B cell (primary cell): ENCODE results near the gene GRIK2. TPM values are rescaled to one million over a fixed set of nuclear protein-coding genes. Genes with fewer than 3 reads are reported as not detected.
"Not testable (repeated sequence)": the region's sequence is repeated elsewhere in the genome, so short reads cannot be mapped to it uniquely, and the experiment has no call there.

Experiments
- ATAC-seq: fragments of 200-7000 bp; cut with Tn5 transposase; one replicate; pipeline ENCODE4 v1.10.0; 2021; ENCODE audit warnings: low read depth, mild to moderate bottlenecking, moderate number of reproducible peaks, moderate library complexity
- CTCF ChIA-PET: fragments of 350-600 bp; sonication (Branson Sonifier 250); formaldehyde crosslinking; loops from one replicate; lab custom pipeline; 2021; ENCODE audit warnings: antibody characterized with exemption, inconsistent platforms; lab: Charles Lee
- POLR2A ChIA-PET: fragments of 350-600 bp; sonication (Branson Sonifier 250); formaldehyde crosslinking; loops from one replicate; lab custom pipeline; 2021; ENCODE audit warnings: antibody characterized with exemption; lab: Charles Lee
- DNase-seq: peaks from one replicate; pipeline ENCODE4 v3.0.0; 2013
- H2AFZ ChIP-seq: 2 replicates; pipeline ENCODE4 v1.6.1; 2012; ENCODE audit warnings: mild to moderate bottlenecking, low read depth, low read length; ENCODE audit not compliant: insufficient read depth, poor library complexity, severe bottlenecking
- H3K27ac ChIP-seq, 2 donors: 1 replicate in 1 of 2; 2 replicates in 1 of 2; pipeline ENCODE4 v1.5.1; 2012 to 2013; ENCODE audit warnings: low read length in 2 of 2, mild to moderate bottlenecking in 2 of 2, moderate library complexity in 1 of 2
- H3K27me3 ChIP-seq, 4 experiments: fragments of 200-600 bp in 1 of 4; sonication (generic) in 1 of 4; replicated peaks in 1 of 4; 1 replicate in 2 of 4; 2 replicates in 2 of 4; pipeline versions ENCODE4 v1.6.1 to v1.7.0; 2013 to 2016; ENCODE audit warnings: low read length in 3 of 4, mild to moderate bottlenecking in 2 of 4, mixed read lengths in 1 of 4, moderate library complexity in 1 of 4; ENCODE audit not compliant: insufficient read depth in 4 of 4, control insufficient read depth in 3 of 4; ENCODE audit errors: control extremely low read depth in 1 of 4
- H3K36me3 ChIP-seq, 2 experiments: replicated peaks in 1 of 2; 1 replicate in 1 of 2; 2 replicates in 1 of 2; pipeline versions ENCODE4 v1.6.1 to v1.7.1; 2013; ENCODE audit warnings: low read length in 1 of 2; ENCODE audit not compliant: insufficient read depth in 2 of 2, control insufficient read depth in 1 of 2; ENCODE audit errors: control extremely low read depth in 1 of 2, extremely low read depth in 1 of 2
- H3K4me1 ChIP-seq, 2 donors: fragments of 200-600 bp in 1 of 2; sonication (generic) in 1 of 2; 1 replicate in 1 of 2; 2 replicates in 1 of 2; pipeline versions ENCODE4 v1.5.1 to v1.6.1; 2013 to 2017; ENCODE audit warnings: low read length in 2 of 2; ENCODE audit not compliant: control insufficient read depth in 2 of 2, insufficient read depth in 2 of 2
- H3K4me2 ChIP-seq: replicated peaks from 2 replicates; pipeline ENCODE3; 2012; ENCODE audit warnings: mild to moderate bottlenecking, low read depth, low read length; ENCODE audit not compliant: poor library complexity, severe bottlenecking
- H3K4me3 ChIP-seq, 5 experiments: fragments of 200-600 bp in 1 of 5; sonication (generic) in 1 of 5; 1 replicate in 3 of 5; 2 replicates in 2 of 5; pipeline versions ENCODE4 v1.5.1 to v1.7.0; 2011 to 2016; ENCODE audit warnings: low read length in 4 of 5, mild to moderate bottlenecking in 4 of 5, low read depth in 2 of 5, control low read depth in 1 of 5, moderate library complexity in 1 of 5; ENCODE audit not compliant: insufficient read depth in 1 of 5; ENCODE audit errors: control extremely low read depth in 1 of 5, extremely low read depth in 1 of 5
- H3K79me2 ChIP-seq: fragments of 200-600 bp; sonication (generic); one replicate; pipeline ENCODE4 v1.6.0; 2016; ENCODE audit warnings: low read length; ENCODE audit not compliant: control insufficient read depth, insufficient read depth
- H3K9ac ChIP-seq: fragments of 200-600 bp; sonication (generic); 2 replicates; pipeline ENCODE4 v1.6.1; 2017; ENCODE audit warnings: mild to moderate bottlenecking, low read length, moderate library complexity
- H3K9me3 ChIP-seq, 3 donors: one replicate each; pipeline versions ENCODE4 v1.6.1 to v1.7.1; 2013; ENCODE audit warnings: low read length in 2 of 3; ENCODE audit not compliant: control insufficient read depth in 2 of 3, insufficient read depth in 1 of 3; ENCODE audit errors: control extremely low read depth in 1 of 3
- H4K20me1 ChIP-seq: 2 replicates; pipeline ENCODE4 v1.6.0; 2012; ENCODE audit warnings: mild to moderate bottlenecking, low read length; ENCODE audit not compliant: insufficient read depth, control insufficient read depth, poor library complexity, severe bottlenecking
- H3K27ac Mint-ChIP-seq: one replicate; pipeline ENCODE4 v1.8.0; 2021; ENCODE audit warnings: mixed read lengths
- H3K27me3 Mint-ChIP-seq: one replicate; pipeline ENCODE4 v1.8.0; 2021; ENCODE audit warnings: mixed read lengths
- H3K4me1 Mint-ChIP-seq: one replicate; pipeline ENCODE4 v1.8.0; 2021; ENCODE audit warnings: mixed read lengths
- H3K4me3 Mint-ChIP-seq: one replicate; pipeline ENCODE4 v1.8.0; 2021; ENCODE audit warnings: mixed read lengths
- H3K9me3 Mint-ChIP-seq: one replicate; pipeline ENCODE4 v1.8.0; 2022; ENCODE audit warnings: mixed read lengths; ENCODE audit not compliant: insufficient read depth
- CTCF ChIP-seq: fragments of 200-600 bp; IDR thresholded peaks from one replicate; pipeline ENCODE4 v1.8.0; 2022; ENCODE audit warnings: antibody characterized with exemption, mild to moderate bottlenecking
- EZH2 ChIP-seq: IDR thresholded peaks from 2 replicates; pipeline ENCODE4 v1.6.1; 2012; ENCODE audit warnings: borderline replicate concordance, low read depth, mild to moderate bottlenecking, moderate library complexity, low read length; ENCODE audit not compliant: insufficient read depth, poor library complexity, severe bottlenecking
- WGBS: methylation state at CpG from one replicate; pipeline ENCODE4 v1.1.5; 2013; ENCODE audit warnings: missing lambda C conversion rate; ENCODE audit not compliant: insufficient coverage; 5-methylcytosine and 5-hydroxymethylcytosine counted together
- intact Hi-C: fragments of 100-400 bp; cut with micrococcal nuclease; formaldehyde crosslinking; loops from one replicate; pipeline ENCODE4 v1.10.0; 2022
- polyA plus RNA-seq: library from polyadenylated mRNA; depleted of rRNA; stranded (reverse); fragments of >200 nt; gene quantifications from 2 replicates; pipeline ENCODE4 v1.2.3, GENCODE V29; 2012
- total RNA-seq, 2 donors: library from RNA; stranded (reverse); fragments of 120-200 nt in 1 of 2; gene quantifications; 1 replicate in 1 of 2; 2 replicates in 1 of 2; pipeline versions ENCODE4 v1.2.3 to v1.2.4, GENCODE V29; 2013 to 2022

The GRIK2 gene
- total and polyA plus RNA-seq, 2 donors (not counting 1 experiment from before 2014, with no cell fraction given), result not detected

DNA sequence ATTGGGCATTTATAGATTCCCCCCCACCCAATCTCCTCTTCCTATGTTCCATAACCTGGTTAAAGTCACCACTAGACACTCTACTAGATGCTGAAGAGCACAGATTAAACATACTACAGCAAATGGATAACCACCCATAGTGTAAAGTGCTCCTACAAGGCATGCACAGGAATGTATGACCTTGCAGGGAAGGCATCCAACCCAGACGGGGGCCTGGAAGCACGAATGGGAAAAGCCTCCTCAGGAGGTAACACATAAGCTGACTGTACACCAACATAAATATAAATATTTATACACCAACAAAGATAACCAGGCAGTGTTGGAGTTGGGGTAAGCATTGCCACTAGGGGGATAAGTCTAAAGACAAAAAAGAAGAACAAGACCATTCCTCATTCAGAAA, 691.7 kb downstream of the GRIK2 start:
- Histone ChIP-seq H3K27me3 (no peaks in the 10 kb centered on the region), H3K9ac (no peak overlapping the region), H2AFZ (no peak overlapping the region), H3K27ac (no peak overlapping the region), H3K36me3 (no peaks in the 10 kb centered on the region), H4K20me1 (no peaks in the 10 kb centered on the region), H3K4me1 (no peaks in the 10 kb centered on the region), H3K4me2 (no peak overlapping the region), H3K79me2 (no peaks in the 10 kb centered on the region), H3K9me3 (peaks cover 0 to 3% (median 0%) of the 10 kb centered on the region in 3 donors), H3K4me3 (no peak overlapping the region)
- ChIA-PET POLR2A (no interaction called here), CTCF (no interaction called here)
- Mint-ChIP-seq H3K27me3 (no peaks in the 10 kb centered on the region), H3K27ac (no peak overlapping the region), H3K4me1 (no peaks in the 10 kb centered on the region), H3K9me3 (peaks cover 3% of the 10 kb centered on the region), H3K4me3 (no peak overlapping the region)
- ATAC-seq, result no peak
- WGBS, result no CpG with 5 or more reads among the region's 2 CpGs
- intact Hi-C loops, result no loop called here
- TF ChIP-seq CTCF, result no peak
- no peak for TF ChIP-seq EZH2
- no peak for DNase-seq

DNA sequence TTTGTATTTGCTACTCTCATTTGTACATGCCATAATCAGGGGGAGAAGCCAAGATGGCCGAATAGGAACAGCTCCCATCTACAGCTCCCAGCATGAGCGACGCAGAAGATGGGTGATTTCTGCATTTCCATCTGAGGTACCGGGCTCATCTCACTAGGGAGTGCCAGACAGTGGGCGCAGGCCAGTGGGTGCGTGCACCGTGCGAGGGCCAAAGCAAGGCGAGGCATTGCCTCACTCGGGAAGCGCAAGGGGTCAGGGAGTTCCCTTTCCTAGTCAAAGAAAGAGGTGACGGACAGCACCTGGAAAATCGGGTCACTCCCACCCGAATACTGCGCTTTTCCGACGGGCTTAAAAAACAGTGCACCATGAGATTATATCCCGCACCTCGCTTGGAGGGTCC, 694.7 kb downstream of the GRIK2 start:
- H3K36me3 ChIP-seq, intact Hi-C loops, H3K27ac ChIP-seq, ATAC-seq, H3K4me3 ChIP-seq, H4K20me1 ChIP-seq, H3K4me2 ChIP-seq, H3K9me3 ChIP-seq, H3K4me1 ChIP-seq, DNase-seq, H3K4me1 Mint-ChIP-seq, H2AFZ ChIP-seq, H3K79me2 ChIP-seq, H3K27me3 ChIP-seq, H3K27ac Mint-ChIP-seq, H3K27me3 Mint-ChIP-seq, CTCF ChIA-PET, H3K4me3 Mint-ChIP-seq, H3K9me3 Mint-ChIP-seq, H3K9ac ChIP-seq, POLR2A ChIA-PET: not testable (repeated sequence)
- 94% methylated on average over 15 of the region's 19 CpGs for WGBS
